Measurements from ENCODE around the gene KCTD17.

The KCTD17 gene, protein sequence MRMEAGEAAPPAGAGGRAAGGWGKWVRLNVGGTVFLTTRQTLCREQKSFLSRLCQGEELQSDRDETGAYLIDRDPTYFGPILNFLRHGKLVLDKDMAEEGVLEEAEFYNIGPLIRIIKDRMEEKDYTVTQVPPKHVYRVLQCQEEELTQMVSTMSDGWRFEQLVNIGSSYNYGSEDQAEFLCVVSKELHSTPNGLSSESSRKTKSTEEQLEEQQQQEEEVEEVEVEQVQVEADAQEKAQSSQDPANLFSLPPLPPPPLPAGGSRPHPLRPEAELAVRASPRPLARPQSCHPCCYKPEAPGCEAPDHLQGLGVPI

DNA sequence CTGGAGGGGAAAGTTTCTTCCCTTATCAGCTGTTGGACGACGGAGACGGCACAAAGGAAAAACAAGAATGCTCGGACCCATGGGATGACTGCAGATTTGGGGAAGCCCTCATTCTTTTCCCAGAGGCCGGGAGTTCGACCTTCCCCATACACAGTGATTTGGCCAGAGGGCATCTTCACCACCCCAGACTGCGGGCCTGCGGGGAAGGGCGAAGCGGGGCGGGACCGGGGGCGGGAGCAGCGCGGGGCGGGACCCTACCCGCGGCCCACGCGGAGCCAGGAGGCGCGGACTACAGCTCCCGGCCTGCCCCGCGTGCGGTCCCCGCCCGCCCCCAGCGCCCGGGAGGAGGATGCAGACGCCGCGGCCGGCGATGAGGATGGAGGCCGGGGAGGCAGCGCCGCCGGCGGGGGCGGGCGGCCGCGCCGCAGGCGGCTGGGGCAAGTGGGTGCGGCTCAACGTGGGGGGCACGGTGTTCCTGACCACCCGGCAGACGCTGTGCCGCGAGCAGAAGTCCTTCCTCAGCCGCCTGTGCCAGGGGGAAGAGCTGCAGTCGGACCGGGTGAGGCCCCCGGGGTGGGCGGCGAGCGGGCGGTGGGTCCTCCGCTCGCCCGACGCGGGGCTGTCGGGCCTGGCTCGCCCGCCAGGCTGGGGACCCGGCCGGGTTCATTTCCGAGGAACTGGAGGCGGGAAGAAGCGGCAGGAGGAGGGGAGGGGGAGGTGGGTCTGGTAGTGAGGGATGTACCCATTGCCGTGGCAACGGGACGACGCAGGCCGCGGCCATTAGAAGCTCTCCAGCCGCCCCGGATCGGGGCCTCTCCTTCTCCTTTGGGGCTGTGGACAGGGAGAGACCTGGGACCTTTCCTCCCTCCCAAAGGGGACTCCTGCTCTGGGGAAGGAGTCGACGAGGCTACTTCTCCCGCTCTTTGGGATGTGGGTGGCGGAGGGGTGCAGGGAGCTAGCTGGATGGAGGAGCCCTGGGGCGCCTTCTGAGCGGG, at the start of gene KCTD17:
Gene KCTD17, plus strand, starts transcription at position 352 of the 995 bp plus-strand sequence. Its CDS starts 19 bp downstream, at position 371.
- DNase-seq = peak; percentile 90

DNA sequence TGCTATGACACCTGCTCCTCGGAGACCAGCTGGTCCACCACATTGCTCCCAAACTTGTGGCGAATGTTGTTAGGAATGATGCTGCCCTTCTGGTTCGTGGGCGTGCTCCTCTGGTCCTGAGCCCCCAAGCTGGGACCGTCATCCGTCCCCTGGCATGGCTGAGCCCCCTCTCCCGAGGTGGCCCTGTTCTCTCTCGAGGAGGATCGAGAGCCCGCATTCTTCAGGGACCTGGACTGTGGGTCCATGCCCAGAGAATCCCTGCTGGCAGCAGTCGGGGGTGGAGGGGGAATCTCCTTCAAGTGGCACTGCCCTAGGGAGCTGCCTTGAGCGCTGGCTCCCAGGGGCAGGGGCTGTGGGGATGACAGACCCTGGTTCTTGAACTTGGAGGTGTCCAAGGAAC, 49.7 kb upstream of the KCTD17 start:
- DNase-seq = no peak

DNA sequence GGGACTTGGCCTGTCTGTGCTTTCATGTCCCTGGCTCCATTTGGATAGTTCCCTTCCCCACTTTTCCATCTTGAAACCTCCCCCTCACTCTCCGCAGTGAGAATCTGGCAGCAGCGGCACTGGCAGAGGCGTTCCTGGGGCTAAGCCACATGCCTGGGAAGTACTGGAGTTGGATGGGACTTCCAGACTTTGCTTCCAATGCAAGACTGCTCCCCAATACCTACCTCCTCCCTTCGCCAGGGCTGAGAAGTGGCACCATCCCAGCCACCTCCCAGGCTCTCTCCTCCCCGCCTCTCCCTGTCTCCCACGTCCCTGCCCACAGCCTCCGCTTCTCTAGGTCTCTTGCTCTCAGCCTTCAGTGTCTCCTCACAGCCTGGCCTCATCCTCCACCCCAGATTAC, 48.9 kb upstream of the KCTD17 start:
- no peak for DNase-seq

DNA sequence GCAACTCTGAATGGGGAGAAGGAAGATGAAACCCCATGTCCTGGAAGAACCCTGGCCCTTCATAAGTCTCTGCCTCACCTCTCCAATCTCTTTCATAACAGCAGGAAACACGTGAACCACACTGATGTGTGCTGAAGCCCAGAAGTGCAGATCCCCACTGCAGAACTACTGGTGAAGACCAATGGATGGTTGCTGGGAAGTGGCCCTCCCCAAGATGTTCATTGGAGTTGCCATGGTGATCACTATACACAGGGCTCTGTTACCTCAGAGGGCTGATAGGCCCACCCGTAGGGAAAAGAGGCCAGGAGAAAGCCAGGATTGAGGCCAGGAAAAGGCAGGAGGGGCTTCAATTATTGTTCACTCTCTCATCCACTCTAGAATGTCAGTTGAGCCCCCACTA, 43.9 kb upstream of the KCTD17 start:
- no peak for DNase-seq

DNA sequence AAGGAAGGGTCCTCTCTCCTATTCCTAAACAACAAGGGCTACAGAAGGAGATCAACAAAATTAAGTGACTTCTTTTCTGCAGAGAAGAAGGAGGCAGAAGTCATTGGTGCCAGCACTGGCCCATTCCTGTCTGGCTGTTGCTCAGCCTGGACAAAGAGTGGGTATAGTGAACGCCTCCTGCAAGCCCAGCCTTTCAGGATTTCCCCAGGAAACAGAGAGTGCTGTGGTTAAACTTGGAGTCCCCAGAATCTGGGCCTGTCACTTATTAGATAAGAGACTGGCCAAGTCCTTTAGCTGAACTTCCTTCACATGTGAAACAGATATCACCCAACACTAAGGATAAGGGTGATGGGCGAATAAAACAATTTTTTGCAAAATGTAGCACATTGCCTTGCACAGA, 43.2 kb upstream of the KCTD17 start:
- DNase-seq = no peak

DNA sequence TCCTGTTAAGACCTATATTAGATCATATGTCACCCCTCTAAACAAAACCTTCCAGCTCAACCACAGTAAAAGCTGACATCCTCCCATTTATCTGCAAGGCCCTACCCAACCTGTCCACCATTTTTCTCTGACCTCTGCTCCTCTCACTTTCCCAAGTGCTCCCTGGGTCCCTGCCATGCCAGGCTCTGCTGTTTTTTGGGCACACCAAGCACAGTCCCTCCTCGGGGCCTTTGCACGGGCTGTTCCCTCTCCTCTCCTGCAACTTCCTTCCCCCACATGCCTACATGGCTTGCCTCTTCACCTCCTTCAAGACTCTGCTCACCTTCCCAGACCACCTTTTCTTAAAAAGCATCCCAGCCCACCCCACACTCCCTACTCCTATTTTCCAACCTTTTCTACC, 42.1 kb upstream of the KCTD17 start:
- no peak for DNase-seq

DNA sequence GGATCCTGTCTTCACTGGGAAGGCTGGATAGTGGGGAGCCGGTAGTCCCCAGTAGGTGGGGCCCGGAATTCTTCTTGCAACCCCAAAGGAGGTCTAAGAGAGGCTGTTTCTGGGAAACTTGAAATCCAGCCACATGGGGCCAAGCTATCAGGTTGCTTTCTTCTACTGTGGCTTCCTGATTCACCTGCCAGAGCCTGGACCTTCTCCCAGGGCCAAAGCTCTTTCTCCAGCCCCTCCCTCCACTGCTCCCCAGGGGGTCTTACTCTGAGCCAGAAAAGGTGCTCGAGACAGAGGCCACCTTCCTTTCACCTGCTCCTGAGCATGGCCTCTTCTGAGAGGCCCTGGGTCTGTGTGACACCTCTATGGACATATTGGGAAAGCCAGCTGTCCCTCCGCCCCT, 41.4 kb upstream of the KCTD17 start:
- DNase-seq = no peak

DNA sequence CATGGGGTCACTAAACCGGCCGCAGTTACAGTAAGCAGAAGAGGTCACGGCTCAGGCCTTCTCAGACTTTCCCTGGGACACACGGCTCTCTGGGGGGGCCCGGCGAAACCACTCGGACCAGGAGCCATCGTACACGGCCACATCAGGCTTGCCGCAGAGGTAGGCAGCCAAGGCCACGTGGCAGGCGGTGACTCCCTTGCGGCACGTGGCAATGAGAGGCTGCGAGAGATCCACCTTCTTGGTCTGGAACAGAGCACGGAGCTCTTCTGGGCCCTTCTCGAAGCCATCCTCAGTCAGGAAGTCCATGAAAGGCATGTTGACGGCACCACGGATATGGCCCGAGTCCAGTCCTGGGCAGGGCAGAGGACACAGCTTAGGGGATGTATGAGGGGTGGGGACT, 40.6 kb upstream of the KCTD17 start:
- DNase-seq = no peak

DNA sequence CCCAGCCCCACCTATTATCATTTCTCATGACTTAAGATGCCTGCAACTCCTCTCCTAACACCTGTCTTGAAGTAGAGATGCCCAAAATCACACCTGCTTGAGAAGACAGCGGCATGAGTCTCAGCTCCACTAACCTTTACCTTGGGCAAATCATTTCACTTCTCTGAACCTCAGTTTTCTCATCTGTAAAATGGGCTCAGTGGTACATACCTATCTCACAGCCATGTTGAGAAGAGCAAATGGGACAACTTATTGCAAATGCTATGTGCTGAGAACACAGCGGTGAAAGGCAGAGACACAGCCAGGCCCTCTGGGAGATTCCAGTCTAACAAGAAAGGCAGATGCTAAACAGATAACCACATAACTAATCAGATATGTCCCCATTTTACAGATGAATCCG, 40.1 kb upstream of the KCTD17 start:
- DNase-seq = no peak

DNA sequence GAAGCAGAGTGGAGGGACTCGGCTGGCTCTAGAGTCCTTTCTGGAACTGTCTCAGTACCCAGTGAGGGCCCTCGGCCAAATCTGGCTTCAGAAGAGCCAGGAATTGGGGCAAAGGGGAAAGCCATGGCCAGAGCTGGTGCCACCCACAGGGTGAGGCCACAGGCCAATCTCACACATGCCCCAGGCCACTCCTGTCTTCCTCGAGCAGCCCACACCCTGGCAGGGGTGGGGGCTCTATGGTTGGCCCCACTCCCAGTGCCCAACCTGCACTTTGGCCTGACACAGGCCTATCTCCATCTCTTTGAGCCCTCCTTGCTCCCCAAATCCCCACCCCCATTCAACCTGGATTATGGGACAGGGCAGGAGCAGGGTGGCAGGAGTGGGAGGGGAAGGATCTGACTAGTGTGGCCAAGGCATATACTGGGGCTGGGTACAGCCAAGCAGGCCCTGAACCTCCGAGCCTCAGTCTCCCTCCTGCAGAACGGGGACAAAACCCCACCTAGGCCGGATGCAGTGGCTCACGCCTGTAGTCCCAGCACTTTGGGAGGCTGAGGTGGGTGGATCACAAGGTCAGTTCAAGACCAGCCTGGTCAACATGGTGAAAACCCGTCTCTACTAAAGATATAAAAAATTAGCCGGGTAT, 39.2 kb upstream of the KCTD17 start:
- DNase-seq = no peak

DNA sequence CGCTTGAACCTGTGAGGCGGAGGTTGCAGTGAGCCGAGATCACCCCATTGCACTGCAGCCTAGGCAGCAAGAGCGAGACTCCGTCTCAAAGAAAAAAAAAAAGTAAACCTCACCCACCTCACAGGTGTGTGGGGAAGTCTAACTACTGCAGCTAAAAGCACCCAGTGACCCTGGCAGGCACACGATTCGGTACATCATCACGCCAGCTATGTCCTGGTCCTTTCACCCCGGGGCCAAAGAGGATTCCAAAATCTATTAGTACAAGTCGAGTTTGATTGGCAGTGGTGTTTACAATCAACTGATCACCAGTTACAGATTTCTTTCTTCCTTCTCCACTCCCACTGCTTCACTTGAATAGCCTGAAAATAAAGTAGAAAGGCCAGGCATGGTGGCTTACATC, 38.6 kb upstream of the KCTD17 start:
- no peak for DNase-seq

DNA sequence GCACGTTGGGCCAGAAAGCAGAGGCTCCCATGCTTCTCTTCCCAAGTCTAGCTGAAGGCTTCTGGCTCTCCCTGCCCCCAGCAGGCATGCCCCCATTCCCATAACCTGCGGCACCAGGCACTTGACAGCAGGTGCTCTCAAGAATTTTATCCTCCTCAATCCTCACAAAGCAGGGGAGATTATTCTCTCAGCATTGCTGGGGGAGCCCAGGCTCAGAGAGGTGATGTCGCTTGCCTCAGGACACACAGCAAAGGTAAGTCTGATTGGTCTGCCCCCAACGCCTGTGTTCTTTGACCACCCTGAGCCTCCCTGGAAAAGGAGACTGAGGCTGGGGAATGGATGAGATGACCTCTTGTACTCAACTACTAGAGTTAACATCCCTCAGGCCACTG, 37.1 kb upstream of the KCTD17 start:
- no peak for DNase-seq

DNA sequence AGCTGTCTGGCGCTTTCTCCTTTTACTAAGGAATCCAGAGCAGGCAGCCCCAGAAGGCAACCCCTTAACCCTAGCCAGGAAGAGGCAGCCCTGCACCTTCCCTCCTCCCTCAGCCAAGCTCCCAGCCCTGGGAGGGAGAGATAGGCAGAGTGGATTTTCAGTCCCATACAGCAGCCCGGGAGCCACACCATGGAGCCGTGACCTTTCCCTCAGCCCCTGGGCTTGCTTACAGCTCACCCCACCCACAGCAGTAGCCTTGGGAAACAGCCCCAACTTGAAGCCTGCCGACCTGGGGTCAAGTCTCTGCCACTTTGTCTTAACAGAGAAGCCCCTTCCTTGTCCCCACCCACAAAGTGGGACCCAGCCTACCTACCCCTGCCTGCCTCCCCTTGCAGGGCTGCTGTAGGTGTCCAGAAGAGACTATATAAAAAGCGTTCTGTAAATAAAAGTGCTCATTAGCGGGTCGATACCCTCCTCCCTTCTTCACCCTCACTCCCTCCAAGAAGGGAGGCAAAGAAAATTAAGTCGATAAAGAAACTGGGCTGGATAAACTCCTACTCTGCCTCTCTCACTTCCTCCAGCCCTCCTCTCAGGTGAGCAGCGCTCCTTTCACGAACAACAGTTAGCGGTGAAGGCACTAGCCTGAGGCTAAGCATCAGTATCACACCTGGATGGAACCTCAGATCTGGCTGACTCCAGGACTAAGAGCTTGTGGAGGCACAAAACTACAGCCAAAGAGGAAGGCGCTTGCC, 36.5 kb upstream of the KCTD17 start:
- no peak for DNase-seq

DNA sequence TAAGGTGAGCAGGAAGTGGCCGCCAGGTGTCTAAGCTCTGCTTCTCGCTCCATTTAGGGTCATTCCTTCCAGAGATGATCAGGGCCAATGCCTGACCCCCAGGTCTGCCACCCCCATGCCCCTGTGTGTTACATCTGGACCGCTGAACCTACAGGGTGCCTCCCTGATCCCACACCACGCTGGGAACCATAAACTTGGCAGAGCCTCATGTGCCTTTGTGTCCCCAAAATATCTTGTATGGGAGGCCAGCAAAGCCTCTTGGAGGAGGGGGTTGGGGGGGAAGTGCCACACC, 36.0 kb upstream of the KCTD17 start:
- no peak for DNase-seq

DNA sequence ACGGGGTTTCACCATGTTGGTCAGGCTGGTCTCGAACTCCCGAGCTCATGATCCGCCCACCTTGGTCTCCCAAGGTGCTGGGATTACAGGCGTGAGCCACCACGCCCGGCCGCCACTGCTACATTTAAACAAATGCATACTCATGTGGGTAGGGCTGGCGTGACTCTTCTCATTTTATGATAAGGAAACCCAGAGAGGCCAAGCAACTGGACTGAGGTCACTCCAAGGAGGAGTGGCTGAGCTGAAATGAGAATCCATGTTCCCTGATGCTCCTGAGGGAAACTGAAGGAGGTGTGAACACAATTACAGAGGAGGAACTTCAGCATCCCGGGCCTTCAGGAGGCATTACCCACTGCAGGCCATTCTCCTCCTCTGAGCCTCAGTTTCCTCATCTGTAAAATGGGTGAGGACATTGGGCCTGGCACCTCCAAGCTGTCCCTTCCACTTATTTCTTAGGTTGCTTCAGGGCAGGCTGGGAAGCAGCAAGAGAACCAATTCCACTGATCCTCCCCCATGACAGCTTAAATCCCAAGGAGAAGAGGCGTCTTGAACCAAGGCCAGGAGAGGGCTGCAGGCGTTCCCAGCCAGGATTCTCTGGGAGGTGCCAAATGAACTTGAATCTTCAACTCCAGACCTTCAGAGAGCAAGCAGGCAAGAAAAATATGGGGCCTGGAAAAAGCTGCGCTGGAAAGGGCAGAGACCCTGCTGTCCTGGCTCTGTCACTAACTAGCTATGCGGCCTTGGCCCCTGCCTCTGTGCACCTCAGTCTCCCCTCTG, 35.2 kb upstream of the KCTD17 start:
- no peak for DNase-seq

DNA sequence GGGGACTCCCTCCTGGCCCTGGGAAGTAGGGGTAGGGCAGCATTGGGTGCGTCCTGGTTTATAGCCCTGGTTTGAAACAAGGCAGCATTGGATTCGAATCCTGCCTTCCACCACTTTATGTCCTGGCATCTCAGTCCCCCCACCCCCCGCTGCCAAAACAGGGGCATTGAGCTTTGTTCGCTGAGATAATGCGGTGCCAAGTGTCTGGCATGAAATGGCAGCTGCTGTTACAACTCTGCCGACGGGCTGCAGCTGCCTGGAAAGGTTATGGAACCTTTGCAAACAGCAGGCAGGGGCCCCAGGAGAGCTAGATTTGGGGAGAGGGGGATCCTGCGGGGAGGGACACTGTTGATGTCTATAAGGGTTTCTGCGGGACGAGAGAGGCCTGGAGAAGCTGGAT, 34.2 kb upstream of the KCTD17 start:
- no peak for DNase-seq

DNA sequence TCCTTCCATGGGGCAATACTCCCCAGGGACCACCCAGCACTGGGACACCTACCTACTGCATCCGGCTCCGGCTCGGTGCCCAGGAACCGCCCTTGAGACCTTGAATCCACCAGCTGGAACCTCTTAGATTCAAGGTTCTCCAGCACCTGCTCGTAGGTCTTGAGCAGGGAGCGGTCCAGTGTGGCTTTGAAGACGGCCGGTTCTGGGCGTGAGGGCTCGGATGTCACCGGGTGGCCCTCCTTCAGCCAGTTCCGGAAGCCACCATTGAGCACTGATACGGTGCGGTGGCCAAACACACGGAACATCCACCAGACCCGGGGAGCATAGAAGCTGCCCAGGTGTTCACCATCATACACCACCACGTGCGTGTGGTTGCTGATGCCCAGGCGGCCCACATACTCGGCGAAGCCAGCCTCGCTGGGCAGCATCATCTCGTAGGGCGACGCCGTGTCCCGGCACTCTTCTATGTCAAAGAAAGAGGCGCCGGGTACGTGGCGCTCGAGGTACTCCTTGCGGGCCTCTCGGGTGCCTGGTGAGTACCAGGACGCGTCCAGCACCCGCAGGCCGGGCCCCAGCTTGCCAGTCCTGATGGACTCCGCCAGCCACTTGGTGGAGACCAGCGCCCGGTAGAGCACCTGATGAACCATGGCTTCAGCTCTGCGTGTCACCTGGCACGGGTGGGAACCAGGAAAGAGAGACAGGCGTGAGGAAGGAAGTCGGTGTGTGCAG, 33.3 kb upstream of the KCTD17 start:
- DNase-seq = no peak

DNA sequence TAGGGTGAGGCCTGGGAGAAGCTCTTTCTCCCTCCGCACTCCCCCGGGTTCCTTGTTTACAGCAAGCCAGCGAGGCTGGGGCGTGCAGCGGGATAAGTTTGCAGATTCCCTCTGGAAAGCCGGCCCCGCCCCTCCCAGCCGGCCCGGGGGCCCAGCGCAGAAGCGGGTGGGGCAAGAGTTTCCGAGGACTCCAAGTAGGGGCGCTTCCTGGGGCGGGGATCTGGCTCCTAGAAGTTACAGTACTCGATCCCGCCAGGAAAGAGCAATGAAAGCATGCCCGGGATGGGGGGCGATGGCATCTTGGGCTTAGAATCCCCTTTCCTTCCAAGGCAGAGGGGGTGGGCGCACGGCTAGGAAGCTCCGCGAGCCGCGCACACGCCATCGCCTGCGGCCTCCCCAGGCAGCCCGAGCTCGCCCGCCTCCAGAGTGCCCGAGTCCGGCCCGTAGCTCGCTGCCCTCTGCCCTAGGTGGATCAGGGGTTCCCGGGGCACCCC, 32.7 kb upstream of the KCTD17 start:
- no peak for DNase-seq

DNA sequence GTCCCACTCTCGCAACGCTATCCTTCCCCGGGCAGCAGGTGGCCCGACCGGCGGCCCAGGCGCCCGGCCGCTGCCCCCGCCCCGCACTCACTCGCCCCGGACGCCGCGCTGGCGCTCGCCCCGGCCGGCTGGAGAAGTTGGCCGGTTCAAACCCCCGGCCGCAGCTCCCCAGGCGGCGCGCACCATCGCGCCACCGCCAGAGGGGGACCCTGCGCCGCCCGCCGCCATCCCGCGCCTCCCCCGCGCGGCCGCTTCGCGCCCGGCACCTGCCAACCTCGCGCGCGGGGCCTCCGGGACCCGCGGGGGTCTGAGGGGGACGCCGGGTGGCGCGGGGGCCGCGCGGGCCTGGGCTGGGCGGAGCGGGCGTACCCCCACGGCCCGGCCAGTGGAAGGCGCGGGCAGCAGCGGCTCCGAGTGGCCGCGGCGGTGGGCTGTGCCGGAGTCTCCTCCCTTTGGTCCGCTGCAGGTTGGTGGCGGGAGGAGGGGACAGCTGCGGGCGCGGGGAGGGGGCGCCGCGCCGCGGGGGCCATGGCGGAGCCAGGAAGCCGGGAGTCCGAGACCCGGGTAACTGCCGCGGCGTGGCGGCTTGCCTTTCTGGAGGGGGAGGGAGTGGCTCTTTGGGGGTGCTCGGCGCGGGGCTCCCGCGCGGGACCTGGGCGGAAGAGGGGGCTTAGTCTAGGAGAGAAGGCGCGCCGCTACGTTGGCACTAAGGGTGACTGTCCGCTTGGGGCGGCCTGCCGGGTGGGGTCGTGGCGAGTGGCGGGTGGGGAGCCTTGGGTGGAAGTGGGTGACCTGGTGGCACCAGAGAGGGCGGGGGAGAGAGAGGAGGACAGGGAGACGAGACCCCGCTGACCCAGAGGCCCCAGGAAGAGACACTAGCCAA, 32.0 kb upstream of the KCTD17 start, which contains the start of the genes MPST and TST:
Gene MPST, plus strand, starts transcription at position 434 of the 883 bp plus-strand sequence. Its CDS starts 95 bp downstream, at position 529.
Gene TST, minus strand, starts transcription at position 139 of the 883 bp plus-strand sequence. CDS start 715 bp downstream, outside the sequence.
- DNase-seq = peak; percentile 77

DNA sequence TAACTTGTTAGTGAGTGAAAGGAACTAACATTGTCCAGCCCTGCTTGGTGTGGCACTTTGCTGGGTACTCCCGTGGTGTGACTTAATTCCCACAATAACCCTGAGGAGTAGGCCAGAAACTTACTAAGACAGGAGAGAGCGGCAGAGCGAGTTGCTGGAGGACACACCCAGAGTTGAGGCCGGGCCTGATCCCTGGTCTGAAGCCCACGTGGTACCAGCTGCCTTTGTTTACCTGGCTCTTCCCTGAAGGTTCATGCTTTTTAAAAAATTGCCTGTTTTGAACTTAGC, 31.4 kb upstream of the KCTD17 start:
- no peak for DNase-seq
